Colonic mucosa (tissue), 4 donors: Measurements from ENCODE around the gene COQ10A. TPM values are rescaled to one million over a fixed set of nuclear protein-coding genes. Genes with fewer than 3 reads are reported as not detected.
"Not testable (repeated sequence)": the region's sequence is repeated elsewhere in the genome, so short reads cannot be mapped to it uniquely, and the experiment has no call there.

Experiments
- DNase-seq: peaks from one replicate; pipeline ENCODE4 v3.0.0-alpha.2; 2020
- H3K27ac ChIP-seq: fragments of 200-600 bp; one replicate; pipeline ENCODE4 v1.8.0; 2021
- H3K27me3 ChIP-seq: fragments of 200-600 bp; one replicate; pipeline ENCODE4 v1.8.0; 2021
- H3K36me3 ChIP-seq: fragments of 200-600 bp; one replicate; pipeline ENCODE4 v1.8.0; 2021
- H3K4me1 ChIP-seq: fragments of 200-600 bp; one replicate; pipeline ENCODE4 v1.8.0; 2021; ENCODE audit warnings: mild to moderate bottlenecking
- H3K4me3 ChIP-seq: fragments of 200-600 bp; one replicate; pipeline ENCODE4 v1.8.0; 2021
- H3K9ac ChIP-seq, 2 donors: one replicate each; pipeline ENCODE4 v1.7.0; 2013; ENCODE audit warnings: control low read depth in 2 of 2, low read depth in 2 of 2, low read length in 2 of 2
- H3K9me3 ChIP-seq: fragments of 200-600 bp; one replicate; pipeline ENCODE4 v1.8.0; 2021
- intact Hi-C: fragments of 100-400 bp; cut with DNase I; formaldehyde crosslinking; loops from one replicate; pipeline ENCODE4 v1.14.1; 2022
- total RNA-seq, 2 donors: library from RNA; stranded (reverse); fragmentation: NEBNext Ultra II Directional in 1 of 2; extraction: Animal tissue kit (Norgen Biotek cat#: 25700) in 1 of 2; gene quantifications; one replicate each; pipeline ENCODE4 v1.2.1, GENCODE V29; 2021
- TF ChIP-seq, protein P1 (sequence below): fragments of 200-600 bp; IDR thresholded peaks from one replicate; pipeline ENCODE4 v1.8.0; 2022; ENCODE audit warnings: antibody characterized with exemption, mild to moderate bottlenecking
- donor health status: healthy.
- donor health status: DM: no; HTN: no; CAD: no.
- donor health status: DM: no; HTN: no; CAD: no.

COQ10A gene
- total RNA-seq, 2 donors from 2014 or later = 4.2 to 4.5 TPM

DNA sequence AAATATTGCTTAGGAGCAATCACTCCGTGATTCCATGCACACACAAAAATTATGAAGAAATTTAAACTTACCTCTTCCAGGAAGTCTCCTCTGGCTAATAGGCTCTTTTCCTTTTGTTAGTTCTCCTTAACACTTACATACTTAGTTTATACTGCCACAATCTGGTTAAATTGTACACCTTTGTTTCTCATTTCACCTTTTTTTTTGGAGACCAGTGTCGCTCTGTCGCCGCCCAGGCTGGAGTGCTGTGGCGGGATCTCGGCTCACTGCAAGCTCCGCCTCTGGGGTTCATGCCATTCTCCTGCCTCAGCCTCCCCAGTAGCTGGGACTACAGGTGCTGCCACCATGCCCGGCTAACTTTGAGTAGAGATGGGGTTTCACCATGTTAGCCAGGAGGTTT lies 6.4 kb upstream of the COQ10A start:
- H3K4me1 ChIP-seq = peaks cover 5% of the 10 kb centered on the region
- no peaks in the 10 kb centered on the region for H3K9me3 ChIP-seq
- H3K27ac ChIP-seq = no peak overlapping the region
- H3K27me3 ChIP-seq = no peaks in the 10 kb centered on the region
- no peak overlapping the region for H3K4me3 ChIP-seq
- TF ChIP-seq, protein P1, sequence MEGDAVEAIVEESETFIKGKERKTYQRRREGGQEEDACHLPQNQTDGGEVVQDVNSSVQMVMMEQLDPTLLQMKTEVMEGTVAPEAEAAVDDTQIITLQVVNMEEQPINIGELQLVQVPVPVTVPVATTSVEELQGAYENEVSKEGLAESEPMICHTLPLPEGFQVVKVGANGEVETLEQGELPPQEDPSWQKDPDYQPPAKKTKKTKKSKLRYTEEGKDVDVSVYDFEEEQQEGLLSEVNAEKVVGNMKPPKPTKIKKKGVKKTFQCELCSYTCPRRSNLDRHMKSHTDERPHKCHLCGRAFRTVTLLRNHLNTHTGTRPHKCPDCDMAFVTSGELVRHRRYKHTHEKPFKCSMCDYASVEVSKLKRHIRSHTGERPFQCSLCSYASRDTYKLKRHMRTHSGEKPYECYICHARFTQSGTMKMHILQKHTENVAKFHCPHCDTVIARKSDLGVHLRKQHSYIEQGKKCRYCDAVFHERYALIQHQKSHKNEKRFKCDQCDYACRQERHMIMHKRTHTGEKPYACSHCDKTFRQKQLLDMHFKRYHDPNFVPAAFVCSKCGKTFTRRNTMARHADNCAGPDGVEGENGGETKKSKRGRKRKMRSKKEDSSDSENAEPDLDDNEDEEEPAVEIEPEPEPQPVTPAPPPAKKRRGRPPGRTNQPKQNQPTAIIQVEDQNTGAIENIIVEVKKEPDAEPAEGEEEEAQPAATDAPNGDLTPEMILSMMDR = no peak
- no peak for DNase-seq
- no peak overlapping the region for H3K9ac ChIP-seq
- intact Hi-C loops = no loop called here
- H3K36me3 ChIP-seq = no peaks in the 10 kb centered on the region

DNA sequence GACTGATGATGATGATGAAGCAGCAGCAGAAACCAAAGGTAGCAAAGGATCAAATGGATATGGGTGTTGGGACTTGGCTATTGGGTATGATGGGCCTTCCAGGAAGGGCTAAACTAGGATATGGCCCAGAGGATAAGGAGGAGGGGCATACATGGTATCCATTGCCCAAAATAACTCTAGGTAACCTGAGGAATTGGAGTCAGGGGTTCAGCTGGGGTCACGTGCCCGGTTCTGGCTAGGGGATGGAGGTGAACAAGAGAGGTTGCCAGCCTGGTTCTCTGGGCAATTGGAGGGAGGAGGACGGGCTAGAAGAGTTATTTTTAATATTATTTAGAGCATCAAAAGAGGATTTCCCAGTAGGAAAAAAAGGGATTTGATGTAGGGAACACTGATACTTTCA lies 5.8 kb upstream of the COQ10A start:
- DNase-seq = no peak
- Histone ChIP-seq H3K9ac (no peak overlapping the region), H3K36me3 (no peaks in the 10 kb centered on the region), H3K27me3 (no peaks in the 10 kb centered on the region), H3K4me1 (peaks cover 5% of the 10 kb centered on the region), H3K4me3 (no peak overlapping the region), H3K9me3 (no peaks in the 10 kb centered on the region), H3K27ac (no peak overlapping the region)
- TF ChIP-seq, protein P1 = no peak
- intact Hi-C loops = no loop called here

DNA sequence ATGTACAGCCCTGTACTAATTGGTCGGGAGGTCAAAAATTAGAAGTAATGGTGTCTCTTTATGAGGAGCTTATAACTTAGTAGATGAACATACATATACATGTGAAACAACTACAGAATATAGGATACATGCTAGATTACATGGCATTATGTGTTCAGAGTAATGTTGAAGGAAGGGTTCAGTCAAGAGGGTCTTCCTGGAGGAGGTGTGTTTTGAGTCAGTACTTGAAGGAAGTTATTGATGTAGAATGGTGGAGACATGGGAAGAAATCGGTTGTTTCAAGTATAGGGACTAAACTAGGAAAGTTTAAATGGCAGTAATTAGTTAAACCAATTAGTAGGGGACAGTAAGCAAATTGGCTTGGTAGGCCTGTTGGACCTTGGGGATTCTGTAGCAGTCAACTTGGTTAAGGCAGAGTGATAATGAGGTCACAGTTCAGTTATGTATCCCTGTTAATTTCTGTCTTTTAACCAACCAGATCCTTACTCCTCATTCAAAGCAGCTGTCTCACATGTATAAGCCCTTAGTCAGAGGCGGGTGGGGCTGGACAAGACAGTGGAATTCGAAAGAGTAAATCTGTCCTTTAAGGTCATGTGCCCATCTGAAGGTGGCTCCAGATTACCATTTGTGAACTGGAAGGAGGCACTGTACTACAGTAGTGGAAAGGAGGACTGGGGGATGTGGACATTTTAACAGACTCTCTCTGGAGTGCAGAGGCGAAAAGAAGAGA lies 5.1 kb upstream of the COQ10A start:
- intact Hi-C loops = no loop called here
- H3K27me3 ChIP-seq = no peaks in the 10 kb centered on the region
- no peaks in the 10 kb centered on the region for H3K9me3 ChIP-seq
- DNase-seq = no peak
- H3K9ac ChIP-seq = no peak overlapping the region
- TF ChIP-seq, protein P1 = no peak
- H3K36me3 ChIP-seq = no peaks in the 10 kb centered on the region
- no peak overlapping the region for H3K27ac ChIP-seq
- H3K4me3 ChIP-seq = no peak overlapping the region
- peaks cover 5% of the 10 kb centered on the region for H3K4me1 ChIP-seq

DNA sequence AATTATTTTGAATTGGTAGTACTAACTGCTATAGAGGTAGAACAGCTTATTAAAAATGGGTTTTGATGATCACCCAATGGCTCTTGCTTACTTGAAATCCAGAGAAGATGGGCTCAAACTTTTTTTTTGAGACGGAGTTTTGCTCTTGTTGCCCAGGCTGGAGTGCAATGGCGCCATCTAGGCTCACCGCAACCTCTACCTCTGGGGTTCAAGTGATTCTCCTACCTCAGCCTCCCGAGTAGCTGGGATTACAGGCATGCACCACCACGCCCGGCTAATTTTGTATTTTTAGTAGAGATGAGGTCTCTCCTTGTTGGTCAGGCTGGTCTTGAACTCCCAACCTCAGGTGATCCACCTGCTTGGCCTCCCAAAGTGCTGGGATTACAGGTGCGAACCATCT lies 3.8 kb upstream of the COQ10A start:
- H3K27ac ChIP-seq, H3K4me3 ChIP-seq, DNase-seq, H3K9ac ChIP-seq, H3K9me3 ChIP-seq, H3K27me3 ChIP-seq, H3K36me3 ChIP-seq, H3K4me1 ChIP-seq, intact Hi-C loops: not testable (repeated sequence)

DNA sequence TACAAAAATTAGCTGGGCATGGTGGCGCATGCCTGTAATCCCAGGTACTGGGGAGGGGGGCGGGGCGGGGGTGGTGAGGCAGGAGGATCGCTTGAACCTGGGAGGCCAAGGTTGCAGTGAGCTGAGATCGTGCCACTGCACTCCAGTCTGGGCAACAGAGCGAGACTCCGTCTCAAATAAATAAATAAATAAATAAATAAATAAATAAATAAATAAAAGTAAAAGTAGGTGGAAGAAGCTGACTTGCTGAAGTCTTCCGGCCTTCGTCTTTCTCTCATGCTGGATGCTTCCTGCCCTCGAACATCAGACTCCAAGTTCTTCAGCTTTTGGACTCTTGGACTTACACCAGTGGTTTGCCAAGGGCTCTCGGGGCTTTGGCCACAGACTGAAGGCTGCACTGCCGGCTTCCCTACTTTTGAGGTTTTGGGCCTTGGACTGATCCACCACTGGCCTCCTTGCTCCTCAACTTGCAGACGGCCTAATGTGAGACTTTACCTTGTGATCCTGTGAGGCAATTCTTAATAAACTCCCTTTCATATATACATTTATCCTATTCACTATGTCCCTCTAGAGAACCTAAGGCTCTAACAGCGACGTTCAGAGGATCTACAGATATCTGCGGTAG lies 562 bp upstream of the COQ10A start:
- Histone ChIP-seq H3K4me3 (peak overlapping the region; percentile 75), H3K9ac (peak overlapping the region; percentile 74 to 91), H3K27ac (peak overlapping the region; percentile 95)
- H3K4me1 ChIP-seq, H3K9me3 ChIP-seq, intact Hi-C loops, H3K27me3 ChIP-seq, H3K36me3 ChIP-seq: not testable (repeated sequence)
- DNase-seq = peak; percentile 35

DNA sequence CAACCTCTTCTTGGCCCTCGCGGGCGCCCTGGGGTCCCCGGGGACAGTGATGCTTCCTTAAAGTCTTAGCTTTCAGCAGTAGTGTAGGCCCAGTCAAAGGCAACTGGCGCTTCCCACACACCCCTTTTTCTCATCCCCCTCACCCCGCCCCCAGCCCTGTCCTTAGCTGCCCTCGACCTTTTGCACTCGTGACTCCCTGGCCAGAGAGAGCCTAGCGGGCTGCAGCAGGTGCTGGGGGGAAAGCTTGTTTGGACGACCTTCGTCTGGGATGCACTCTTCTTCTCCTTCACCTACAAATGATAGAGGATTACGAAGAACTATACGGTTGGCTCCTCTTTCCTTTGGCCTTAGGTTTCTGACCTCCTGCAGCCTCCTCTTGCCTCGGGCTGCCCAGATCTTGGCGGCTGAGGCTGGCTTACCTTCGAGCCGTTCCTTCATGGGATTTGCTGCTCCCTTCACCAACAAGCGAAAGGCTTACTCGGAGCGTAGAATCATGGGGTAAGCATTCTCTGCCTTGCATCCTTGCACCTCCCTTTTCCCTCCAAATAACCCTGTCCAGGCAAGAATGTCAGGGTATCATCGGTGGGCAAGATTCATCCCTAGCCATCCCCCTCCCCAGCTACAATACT lies 815 bp downstream of the COQ10A start:
- Histone ChIP-seq H3K4me1 (no peaks in the 10 kb centered on the region), H3K9ac (peak overlapping the region; percentile 27 to 59), H3K27me3 (no peaks in the 10 kb centered on the region), H3K36me3 (no peaks in the 10 kb centered on the region), H3K27ac (peak overlapping the region; percentile 95), H3K9me3 (no peaks in the 10 kb centered on the region), H3K4me3 (peak overlapping the region; percentile 75)
- TF ChIP-seq, protein P1 = no peak
- DNase-seq = peak; percentile 44
- intact Hi-C loops = no loop called here
